SK-N-SH (cell line): Measurements from ENCODE around the gene NAALADL2.

Experiments
- CTCF ChIP-seq: fragments of 200-600 bp; sonication (generic); IDR thresholded peaks from 2 replicates; pipeline ENCODE4 v1.6.1; 2017; ENCODE audit warnings: antibody characterized with exemption, mild to moderate bottlenecking, moderate library complexity
- EP300 ChIP-seq, 2 experiments: IDR thresholded peaks; 2 replicates each; pipeline versions ENCODE4 v1.4.0 to v1.6.1; 2012; ENCODE audit warnings: borderline replicate concordance in 1 of 2, low read depth in 1 of 2, low read length in 1 of 2
- EZH2phosphoT487 ChIP-seq: fragments of 200-600 bp; sonication (generic); IDR thresholded peaks from 2 replicates; pipeline ENCODE4 v1.6.1; 2017; ENCODE audit warnings: low read depth, mixed run types, mild to moderate bottlenecking, antibody characterized with exemption, moderate library complexity, borderline replicate concordance
- FOSL2 ChIP-seq: IDR thresholded peaks from 2 replicates; pipeline ENCODE4 v1.4.0; 2012; ENCODE audit warnings: low read depth, mild to moderate bottlenecking, moderate library complexity, borderline replicate concordance
- USF2 ChIP-seq: fragments of 150-350 bp; IDR thresholded peaks from 2 replicates; pipeline ENCODE4 v1.6.1; 2017; ENCODE audit warnings: antibody characterized with exemption, low read length, low read depth, borderline replicate concordance

DNA sequence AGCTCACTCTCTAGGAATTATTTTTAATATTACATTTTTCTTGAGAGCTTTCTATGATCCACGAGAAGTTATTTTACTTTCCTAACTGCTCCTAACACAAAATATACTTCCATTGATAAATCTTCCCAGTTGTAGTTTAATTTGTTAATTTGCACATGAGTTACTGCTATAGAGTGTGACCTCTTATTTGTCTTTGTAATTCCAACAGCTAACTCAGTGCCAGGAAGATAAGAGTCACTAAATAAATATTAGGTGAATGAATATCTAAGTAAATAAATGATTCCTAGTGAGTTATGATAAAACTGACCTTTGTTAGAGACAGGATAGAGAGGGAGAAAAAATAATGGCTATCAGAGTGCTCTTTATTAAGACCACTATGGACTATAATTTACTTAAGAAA lies 319.9 kb downstream of the NAALADL2 start:
- TF ChIP-seq USF2, result no peak
- TF ChIP-seq CTCF, result no peak
- no peak for TF ChIP-seq EZH2phosphoT487
- TF ChIP-seq EP300 (IDR thresholded peaks at IDR 0.05; ENCODE audit: borderline replicate concordance in 1 of 2, low read depth in 1 of 2, low read length in 1 of 2), result no peak
- no peak for TF ChIP-seq FOSL2
